Left ventricle myocardium inferior (tissue), 1 donor: ENCODE results near the gene GPR52. TPM values are rescaled to one million over a fixed set of nuclear protein-coding genes. Genes with fewer than 3 reads are reported as not detected.
"Not testable (repeated sequence)": the region's sequence is repeated elsewhere in the genome, so short reads cannot be mapped to it uniquely, and the experiment has no call there.

Experiments
- DNase-seq: peaks from one replicate; pipeline ENCODE4 v3.0.0-alpha.2; 2020
- H3K27ac ChIP-seq: fragments of 200-600 bp; replicated peaks from 2 replicates; pipeline ENCODE4 v1.8.0; 2021
- H3K27me3 ChIP-seq: fragments of 200-600 bp; 2 replicates; pipeline ENCODE4 v1.8.0; 2021; ENCODE audit warnings: low read depth
- H3K36me3 ChIP-seq: fragments of 200-600 bp; 2 replicates; pipeline ENCODE4 v1.8.0; 2021
- H3K4me1 ChIP-seq: fragments of 200-600 bp; 2 replicates; pipeline ENCODE4 v1.8.0; 2021
- H3K4me3 ChIP-seq: fragments of 200-600 bp; 2 replicates; pipeline ENCODE4 v1.8.0; 2021; ENCODE audit warnings: mild to moderate bottlenecking, moderate library complexity
- H3K9me3 ChIP-seq: fragments of 200-600 bp; replicated peaks from 2 replicates; pipeline ENCODE4 v1.8.0; 2021
- intact Hi-C: fragments of 100-400 bp; cut with micrococcal nuclease; formaldehyde crosslinking; loops from one replicate; pipeline ENCODE4 v1.11.0; 2022
- total RNA-seq: library from RNA; stranded (reverse); fragmentation: NEBNext Ultra II Directional; extraction: Animal tissue kit (Norgen Biotek cat#: 25700); gene quantifications from one replicate; pipeline ENCODE4 v1.2.1, GENCODE V29; 2021
- TF ChIP-seq, protein P1 (sequence below): fragments of 200-600 bp; IDR thresholded peaks from 2 replicates; pipeline ENCODE4 v1.8.0; 2021; ENCODE audit warnings: antibody characterized with exemption, mild to moderate bottlenecking, borderline replicate concordance
- donor health status: DM: no; HTN: yes; CAD: no; lungs with severe emphysema.

Gene GPR52
- total RNA-seq, 1 donor from 2014 or later = 0.91 TPM

DNA sequence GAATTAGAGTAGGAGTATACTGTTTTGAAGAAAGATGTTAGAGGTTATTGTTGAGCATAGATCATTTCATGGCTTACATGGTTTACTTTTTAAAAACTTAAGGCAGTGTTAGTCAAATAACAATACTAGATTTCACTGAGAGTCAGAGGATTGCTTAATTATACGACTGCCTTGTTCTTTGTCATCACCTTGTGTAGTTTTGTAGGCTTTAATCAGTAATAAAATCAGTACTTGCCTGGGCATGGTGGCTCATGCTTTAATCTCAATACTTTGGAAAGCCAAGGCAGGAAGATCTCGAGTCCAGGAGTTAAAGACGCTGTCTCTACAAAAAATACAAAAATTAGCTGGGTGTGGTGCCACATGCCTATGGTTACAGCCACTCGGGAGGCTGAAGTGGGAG lies 41.3 kb upstream of the GPR52 start:
- H3K36me3 ChIP-seq = no peaks in the 10 kb centered on the region
- intact Hi-C loops = no loop called here
- H3K4me1 ChIP-seq = peaks cover 11% of the 10 kb centered on the region
- DNase-seq = no peak
- TF ChIP-seq, protein P1, sequence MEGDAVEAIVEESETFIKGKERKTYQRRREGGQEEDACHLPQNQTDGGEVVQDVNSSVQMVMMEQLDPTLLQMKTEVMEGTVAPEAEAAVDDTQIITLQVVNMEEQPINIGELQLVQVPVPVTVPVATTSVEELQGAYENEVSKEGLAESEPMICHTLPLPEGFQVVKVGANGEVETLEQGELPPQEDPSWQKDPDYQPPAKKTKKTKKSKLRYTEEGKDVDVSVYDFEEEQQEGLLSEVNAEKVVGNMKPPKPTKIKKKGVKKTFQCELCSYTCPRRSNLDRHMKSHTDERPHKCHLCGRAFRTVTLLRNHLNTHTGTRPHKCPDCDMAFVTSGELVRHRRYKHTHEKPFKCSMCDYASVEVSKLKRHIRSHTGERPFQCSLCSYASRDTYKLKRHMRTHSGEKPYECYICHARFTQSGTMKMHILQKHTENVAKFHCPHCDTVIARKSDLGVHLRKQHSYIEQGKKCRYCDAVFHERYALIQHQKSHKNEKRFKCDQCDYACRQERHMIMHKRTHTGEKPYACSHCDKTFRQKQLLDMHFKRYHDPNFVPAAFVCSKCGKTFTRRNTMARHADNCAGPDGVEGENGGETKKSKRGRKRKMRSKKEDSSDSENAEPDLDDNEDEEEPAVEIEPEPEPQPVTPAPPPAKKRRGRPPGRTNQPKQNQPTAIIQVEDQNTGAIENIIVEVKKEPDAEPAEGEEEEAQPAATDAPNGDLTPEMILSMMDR = no peak
- H3K4me3 ChIP-seq = no peak overlapping the region
- no peak overlapping the region for H3K27ac ChIP-seq
- H3K9me3 ChIP-seq = no peaks in the 10 kb centered on the region
- no peaks in the 10 kb centered on the region for H3K27me3 ChIP-seq

DNA sequence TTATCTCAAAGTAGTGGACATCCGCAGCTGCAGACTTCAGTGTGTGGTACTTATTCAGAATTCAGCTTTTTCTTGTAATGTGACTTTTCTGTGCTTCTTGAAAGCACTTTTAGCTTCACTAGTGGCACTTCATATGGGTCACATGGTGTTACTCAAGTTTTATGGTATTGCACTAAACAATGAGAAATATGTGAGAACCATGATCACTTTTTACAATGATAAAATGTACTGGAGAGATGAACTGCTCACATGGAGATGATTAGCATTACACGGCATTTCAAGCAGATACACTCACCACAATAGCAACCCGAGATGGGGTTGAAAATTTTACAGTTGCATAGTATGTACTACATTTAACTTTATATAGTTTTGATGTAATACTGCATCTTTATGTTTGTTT lies 40.1 kb upstream of the GPR52 start:
- DNase-seq = no peak
- peaks cover 11% of the 10 kb centered on the region for H3K4me1 ChIP-seq
- no peak overlapping the region for H3K4me3 ChIP-seq
- intact Hi-C loops = no loop called here
- H3K27ac ChIP-seq = no peak overlapping the region
- H3K9me3 ChIP-seq = peaks cover 5% of the 10 kb centered on the region
- no peaks in the 10 kb centered on the region for H3K27me3 ChIP-seq
- no peaks in the 10 kb centered on the region for H3K36me3 ChIP-seq
- TF ChIP-seq, protein P1 = no peak

DNA sequence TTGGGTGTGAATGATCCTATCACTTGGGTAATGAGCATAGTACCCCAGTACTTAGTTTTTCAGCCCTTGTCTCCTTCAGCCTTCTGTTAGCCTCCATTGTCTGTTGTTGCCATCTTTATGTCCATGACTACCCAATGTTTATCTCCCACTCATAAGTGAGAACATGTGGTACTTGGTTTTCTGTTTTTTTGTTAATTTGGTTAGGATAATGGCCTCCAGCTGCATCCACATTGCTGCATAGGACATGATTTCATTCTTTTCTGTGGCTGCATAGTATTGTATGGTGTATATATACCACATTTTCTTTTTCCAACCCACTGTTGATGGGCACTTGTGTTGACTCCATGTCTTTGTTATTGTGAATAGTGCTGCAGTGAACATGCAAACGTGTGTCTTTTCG lies 39.6 kb upstream of the GPR52 start:
- H3K9me3 ChIP-seq = peaks cover 7% of the 10 kb centered on the region
- no peak for DNase-seq
- H3K4me3 ChIP-seq = no peak overlapping the region
- no peaks in the 10 kb centered on the region for H3K36me3 ChIP-seq
- intact Hi-C loops = no loop called here
- no peak overlapping the region for H3K27ac ChIP-seq
- peaks cover 11% of the 10 kb centered on the region for H3K4me1 ChIP-seq
- TF ChIP-seq, protein P1 = no peak
- H3K27me3 ChIP-seq = no peaks in the 10 kb centered on the region

DNA sequence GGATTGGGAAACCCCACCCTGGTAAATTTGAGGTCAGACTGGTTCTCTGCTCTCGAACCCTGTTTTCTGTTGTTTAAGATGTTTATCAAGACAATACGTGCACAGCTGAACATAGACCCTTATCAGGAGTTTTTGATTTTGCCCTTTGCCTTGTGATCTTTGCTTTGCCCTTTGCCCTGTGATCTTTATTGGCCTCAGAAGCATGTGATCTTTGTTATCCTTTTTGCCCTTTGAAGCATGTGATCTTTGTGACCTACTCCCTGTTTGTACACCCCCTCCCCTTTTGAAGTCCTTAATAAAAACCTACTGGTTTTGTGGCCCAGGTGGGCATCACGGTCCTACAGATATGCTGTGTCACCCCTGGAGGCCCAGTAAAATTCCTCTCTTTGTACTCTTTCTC lies 38.0 kb upstream of the GPR52 start:
- H3K27ac ChIP-seq, H3K27me3 ChIP-seq, DNase-seq, H3K36me3 ChIP-seq, intact Hi-C loops, H3K4me3 ChIP-seq, H3K9me3 ChIP-seq: not testable (repeated sequence)
- peaks cover 19% of the 10 kb centered on the region for H3K4me1 ChIP-seq

DNA sequence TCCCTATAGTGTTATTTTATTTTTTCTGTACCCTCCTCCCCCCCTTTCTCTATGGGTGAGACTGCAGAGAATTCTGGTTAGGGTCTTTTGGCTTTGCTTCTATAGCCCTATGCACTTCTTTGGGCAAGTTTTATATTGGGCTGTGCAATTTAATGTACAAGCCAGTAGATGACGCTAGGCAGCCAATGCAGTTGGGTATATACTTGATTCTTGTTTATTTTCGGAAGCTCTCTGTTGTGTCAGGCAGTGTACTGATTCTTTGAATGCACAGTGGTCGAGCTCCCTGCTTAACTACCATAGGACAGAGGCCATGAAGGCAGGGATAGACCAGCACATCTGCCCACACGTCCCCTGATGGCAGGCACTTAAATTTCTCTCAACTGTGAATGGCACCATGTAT lies 34.1 kb upstream of the GPR52 start:
- H3K4me1 ChIP-seq = peaks cover 8% of the 10 kb centered on the region

DNA sequence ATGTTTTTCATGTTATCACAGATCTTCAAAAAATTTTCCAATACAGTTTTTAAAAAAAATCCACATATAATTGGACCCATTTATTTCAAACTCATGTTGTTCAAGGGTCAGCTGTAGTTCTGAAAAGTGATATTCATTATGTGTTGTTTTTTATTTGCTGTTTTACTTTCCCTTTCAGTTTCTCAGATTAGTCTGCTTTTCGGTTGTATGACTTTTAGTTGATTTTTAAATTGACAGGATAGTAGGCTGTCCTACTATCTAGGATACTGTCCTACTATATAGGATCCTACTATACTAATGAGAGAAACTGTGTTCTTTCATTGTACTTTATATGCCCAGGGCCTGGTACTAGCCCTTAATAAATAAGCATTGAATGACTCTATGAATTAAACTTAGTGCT lies 33.6 kb upstream of the GPR52 start:
- H3K4me3 ChIP-seq = peak overlapping the region; percentile 9
- H3K27ac ChIP-seq = no peak overlapping the region
- intact Hi-C loops = no loop called here

More for the DNA sequence above, 34.1 kb upstream of the GPR52 start:
- Histone ChIP-seq H3K9me3 (peaks cover 7% of the 10 kb centered on the region), H3K27ac (no peak overlapping the region), H3K27me3 (no peaks in the 10 kb centered on the region), H3K4me3 (no peak overlapping the region), H3K36me3 (no peaks in the 10 kb centered on the region)
- intact Hi-C loops = no loop called here
- DNase-seq = no peak
- TF ChIP-seq, protein P1 = peak; percentile 36

More for the DNA sequence above, 33.6 kb upstream of the GPR52 start:
- no peak for DNase-seq
- TF ChIP-seq, protein P1 = no peak
- no peaks in the 10 kb centered on the region for H3K27me3 ChIP-seq
- H3K4me1 ChIP-seq = peaks cover 8% of the 10 kb centered on the region
- H3K9me3 ChIP-seq = peaks cover 7% of the 10 kb centered on the region
- H3K36me3 ChIP-seq = no peaks in the 10 kb centered on the region
